ENCODE data around the gene DENND5A.
A peak's percentile ranks its signal among the peaks of the same experiment; 100 is the strongest.

Gene DENND5A

DNA sequence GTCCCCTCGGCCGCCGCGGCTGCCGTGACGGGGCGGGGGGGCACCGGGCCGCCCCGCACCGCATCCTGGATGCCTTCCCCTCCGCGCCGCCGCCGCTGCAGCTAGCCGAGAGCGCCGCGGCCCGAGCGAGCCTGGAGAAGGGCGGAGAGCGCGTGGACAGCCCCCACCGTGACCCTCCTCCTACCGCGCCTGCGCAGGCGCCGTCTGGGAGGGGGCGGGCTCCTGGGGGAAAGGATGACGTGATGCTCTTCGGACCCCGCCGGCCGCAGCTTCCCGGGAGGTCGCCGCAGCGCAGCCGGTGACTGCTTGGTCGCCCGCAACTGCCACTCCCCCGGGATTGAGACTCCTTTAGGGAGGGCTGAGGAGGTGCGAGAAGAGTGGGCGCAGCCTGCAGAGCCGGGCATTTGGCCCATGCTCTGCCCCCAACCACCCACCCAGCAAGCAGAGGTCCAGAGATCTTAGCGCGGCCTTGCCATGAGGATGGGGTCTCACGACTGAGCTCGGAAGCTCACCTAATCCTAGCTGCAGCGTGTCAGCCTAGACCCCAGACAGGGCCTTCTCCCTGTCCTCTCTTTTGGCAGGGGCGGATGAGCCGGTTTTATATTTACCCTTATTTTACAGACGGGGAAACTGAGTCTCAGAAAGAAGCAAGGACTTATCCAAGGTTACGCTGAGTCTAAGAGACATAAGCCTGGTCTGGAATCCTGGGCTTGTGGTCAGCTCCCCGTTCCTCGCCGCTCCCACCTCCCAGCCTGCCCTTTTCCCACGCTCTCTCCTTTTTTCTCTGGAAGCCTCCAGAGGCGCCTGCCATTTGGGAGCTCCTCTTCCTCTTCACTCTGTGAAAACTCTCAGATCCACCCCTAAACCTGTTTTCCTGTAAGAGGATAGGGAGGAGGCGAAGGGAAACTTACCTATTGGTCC lies at the start of gene DENND5A:
TSS of gene DENND5A (minus strand) at position 140 of the 921 bp plus-strand sequence. CDS start 281 bp downstream, outside the sequence.
- DNase-seq, result peak; percentile 79

DNA sequence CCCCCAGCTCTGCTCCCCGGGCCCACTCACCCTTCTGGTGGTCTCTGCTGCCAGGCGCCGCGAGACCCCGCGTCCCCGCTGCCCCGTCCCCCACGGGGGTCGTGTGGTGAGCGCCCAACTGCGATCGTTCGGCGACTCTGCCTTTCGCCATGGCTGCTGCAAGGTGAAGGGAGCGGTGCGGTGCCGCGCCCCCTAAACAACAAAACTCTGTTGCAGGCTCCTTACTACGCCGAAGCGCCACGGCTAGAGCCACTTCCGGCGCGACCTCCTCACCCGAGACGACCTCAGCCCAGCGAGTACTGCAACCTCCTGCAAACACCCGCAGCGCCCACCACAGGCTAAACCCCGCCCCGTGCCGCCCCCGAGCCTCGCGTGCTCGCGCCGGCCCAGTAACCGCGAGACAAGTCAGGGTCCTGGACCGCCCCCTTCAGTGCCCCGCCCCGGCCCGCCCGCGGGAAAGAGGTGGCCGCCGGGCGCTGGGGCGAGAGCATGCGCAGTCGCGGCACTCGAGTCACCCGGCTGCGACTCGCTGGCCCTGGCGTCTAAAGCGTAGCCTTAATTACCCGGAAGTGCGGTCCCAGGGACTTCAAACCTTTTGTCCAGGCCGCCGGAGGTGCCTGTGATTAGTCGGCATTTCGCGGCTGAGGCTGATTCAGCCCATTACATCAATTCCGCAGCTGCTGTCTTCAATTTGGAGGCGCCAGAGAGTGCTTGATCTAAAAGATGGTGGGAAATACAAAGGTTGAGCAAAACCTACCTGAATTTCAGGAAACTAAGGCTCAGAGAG lies 49.3 kb upstream of the DENND5A start, which contains the start of gene TMEM41B:
TSS of gene TMEM41B (minus strand) at position 303 of the 787 bp plus-strand sequence. CDS start at position 151, 152 bp downstream.
- peak; percentile 99 for DNase-seq

DNA sequence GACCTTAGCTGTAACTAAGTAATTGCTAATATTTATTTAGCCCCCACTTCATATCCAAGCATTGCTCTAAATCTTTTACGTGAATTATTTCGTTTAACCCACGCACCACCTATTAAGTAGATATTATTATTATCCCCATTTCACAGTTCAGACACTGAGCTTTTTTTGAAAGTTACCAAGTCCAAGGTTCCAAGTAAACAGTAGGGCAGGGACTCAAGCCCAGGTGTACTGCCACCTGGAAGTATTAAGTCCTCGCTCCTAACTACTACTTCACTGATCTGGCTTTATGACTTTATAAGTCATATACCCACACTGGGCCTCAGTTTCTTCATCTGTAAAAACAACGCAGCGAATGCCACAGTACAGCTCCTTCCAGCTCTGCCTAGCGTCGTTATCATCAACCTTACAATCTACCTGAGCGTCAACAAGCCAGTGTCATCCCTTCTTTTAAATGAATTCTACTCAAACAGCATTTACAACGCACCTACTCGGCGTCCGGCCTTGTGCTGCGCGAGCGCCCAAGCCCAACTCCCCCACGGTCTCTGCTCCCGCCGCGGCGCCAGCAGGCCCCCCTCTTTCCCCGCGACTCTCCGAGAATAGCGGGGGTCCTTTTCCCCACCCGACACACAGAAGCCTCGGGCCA lies 48.6 kb upstream of the DENND5A start:
- DNase-seq, result peak; percentile 36

DNA sequence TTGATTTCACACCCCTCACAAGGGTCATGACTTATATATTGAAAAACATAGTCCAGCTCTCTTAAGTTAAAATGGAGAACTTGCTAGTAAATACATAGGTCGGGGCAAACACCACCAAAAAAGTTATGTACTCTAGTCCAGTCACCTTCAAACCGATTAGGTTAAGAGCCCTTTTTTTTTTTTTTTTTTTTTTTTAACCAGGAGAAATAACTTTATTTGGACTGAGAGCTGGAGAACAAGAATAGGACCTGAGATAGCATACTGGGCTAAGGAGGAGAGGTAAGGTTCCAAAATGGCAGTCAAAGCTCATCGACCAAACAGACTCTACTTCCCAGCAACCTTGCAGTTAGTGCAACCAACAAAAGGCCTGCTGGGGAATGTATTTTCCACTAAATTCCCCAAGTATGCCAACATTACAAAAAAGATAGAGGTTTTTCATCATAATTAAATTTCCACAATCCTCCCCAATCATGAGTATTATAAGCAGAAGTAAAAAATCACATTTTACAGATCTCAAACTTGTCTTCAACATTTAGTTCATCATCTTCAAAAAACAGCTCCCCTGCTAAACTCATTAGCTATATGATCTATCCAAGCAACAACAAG lies 45.4 kb upstream of the DENND5A start:
- no peak for DNase-seq

DNA sequence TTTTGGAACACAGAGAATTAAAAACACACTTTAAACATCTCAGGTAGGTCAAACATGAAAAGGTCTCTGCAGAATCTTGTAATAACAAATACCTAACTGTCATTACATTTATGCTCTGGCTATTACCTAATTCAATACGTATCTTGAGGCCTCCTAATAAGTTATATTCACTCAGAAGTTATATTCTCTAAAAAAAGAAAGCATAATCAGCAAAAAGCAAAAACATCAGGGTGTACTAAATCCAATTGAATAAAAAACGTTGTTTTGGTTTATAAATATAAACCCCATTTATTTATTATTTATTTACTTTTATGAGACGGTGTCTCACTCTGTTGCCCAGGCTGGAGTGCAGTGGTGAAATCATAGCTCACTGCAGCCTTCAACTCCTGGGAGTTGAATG lies 39.0 kb upstream of the DENND5A start:
- DNase-seq, result no peak

DNA sequence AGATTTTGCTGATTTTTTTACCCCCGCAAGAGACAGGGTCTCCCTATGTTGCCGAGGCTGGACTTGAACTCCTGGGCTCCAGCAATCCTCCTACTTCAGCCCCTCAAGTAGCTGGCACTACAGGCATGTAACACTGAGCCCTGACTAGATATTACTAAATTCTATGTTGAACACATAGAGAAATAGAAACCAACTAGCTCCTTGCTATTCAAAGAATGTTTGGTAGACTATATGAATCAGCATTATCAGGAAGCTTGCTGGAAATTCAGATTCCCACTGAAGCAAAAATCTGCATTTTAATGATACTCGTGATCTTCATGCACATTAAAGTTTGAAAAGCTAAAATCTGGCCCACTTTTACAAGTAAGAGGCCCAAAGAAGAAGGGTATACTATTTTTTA lies 37.3 kb upstream of the DENND5A start:
- DNase-seq, result no peak

DNA sequence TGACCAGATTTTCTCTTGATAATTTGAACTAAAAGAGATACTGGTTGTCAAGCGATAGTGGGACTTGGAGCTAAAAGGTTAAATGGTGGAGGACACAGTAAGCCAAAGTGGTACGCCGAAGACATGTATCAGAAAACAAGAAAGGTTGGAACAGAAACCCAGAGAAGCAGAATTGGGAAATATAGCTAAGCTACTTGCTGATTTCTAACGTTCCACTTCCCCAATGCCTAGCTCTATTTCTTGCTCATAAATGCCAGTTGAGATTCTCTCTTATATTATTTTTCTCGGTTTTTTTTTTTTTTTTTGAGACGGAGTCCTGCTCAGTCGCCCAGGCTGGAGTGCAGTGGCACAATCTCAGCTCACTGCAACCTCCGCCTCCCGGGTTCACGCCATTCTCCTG lies 36.6 kb upstream of the DENND5A start:
- no peak for DNase-seq

DNA sequence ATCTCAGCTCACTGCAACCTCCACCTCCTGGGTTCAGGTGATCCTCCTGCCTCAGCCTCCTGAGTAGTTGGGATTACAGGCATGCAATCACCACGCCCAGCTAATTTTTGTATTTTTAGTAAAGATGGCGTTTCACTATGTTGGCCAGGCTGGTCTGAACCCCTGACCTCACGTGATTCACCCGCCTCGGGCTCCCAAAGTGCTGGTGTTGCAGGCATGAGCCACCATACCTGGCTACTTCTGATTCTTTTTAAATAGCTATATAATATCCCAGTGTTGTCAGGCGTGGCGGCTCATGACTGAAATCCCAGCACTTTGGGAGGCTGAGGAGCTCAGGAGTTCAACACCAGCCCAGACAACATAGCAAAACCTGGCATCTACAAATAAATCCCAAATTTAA lies 28.5 kb upstream of the DENND5A start:
- DNase-seq, result no peak

DNA sequence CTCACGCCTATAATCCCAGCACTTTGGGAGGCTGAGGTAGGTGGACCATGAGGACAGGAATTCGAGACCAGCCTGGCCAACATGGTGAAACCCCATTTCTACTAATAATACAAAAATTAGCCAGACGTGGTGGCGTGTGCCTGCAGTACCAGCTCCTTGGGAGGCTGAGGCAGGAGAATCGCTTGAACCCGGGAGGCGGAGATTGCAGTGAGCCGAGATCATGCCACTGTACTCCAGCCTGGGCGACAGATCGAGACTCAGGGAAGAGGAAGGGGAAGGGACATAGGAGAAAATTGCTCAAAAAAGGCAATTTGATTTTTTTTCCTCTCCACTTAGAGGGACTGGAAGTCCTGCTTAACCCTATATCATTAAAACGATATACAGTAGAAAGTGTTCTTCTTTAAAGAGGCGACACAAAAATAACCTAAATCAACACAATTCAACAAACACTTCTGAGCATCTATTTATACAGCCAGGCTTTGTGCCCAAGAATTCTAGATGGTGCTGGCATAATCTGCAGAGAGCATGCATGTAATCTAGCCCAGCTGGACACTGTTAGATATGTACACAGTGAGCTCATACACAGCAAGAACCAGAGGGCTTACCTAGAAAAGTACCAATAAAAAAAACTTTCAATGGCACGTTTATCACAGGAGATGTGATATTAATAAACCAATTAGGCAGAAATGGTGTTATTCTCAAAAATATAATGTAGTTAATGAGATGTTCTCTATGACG lies 20.9 kb upstream of the DENND5A start:
- no peak for DNase-seq

DNA sequence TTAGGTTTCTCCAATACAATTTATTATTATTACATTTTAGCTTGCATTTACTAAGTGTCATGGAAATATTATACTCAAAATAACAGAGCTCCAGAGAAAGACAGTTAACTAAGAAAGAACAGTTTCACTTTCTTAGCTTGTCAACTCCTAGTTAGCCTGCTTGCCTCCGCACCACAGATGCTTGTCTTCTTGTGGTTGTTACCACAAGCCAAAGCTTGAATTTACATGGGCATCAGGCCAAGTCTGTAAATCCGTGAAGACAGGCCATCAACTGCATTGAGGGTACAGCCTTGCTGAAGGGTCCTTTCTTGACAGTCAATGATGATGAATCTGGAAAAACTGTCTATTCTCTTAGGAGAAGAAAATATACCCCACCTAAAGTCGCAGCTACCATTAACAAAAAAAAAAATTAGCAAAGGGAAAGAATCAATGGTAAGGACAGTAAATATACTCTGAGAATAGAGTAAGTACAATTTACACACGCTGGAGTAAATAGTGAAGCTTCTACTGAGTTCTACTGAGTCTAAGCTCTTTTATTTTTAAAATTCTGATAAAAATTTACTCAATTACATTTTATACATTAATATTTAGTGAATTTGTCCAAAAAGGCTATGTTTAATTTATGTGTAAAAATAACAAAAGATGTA lies 15.6 kb upstream of the DENND5A start:
- peak; percentile 69 for DNase-seq

DNA sequence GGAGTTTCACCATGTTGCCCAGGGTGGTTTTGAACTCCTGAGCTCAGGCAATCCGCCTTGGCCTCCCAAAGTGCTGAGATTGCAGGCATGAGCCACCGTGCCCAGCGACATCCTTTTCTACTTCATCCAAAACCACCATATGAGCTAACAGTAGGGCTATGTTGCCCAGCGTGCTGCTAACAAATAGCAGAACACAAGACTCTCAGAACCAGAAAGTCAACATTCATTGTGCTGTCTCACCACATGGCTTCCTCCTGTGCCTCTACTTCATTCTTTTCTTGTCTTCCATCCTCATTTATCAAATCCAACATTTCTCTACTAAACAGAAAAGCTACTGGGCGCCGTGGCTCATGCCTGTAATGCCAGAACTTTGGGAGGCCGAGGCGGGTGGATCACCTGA lies 12.0 kb upstream of the DENND5A start:
- no peak for DNase-seq

DNA sequence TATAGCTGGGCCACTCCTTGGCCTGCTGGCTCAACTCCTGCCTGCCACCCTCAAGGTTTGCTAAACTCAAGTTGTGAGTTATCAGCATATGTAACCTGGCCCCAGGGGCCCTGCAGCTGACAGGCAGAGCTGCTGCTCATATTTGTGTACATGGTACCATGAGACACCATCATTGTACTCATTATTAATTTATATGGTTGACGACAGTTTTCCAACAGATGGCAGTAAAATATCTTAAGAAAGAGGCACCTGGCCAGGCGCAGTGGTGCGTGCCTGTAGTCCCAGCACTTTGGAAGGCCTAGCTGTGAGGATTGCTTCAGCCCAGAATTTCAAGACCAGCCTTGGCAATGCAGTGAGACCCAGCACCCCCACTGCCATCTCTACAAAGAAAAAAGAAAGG lies 11.4 kb upstream of the DENND5A start:
- no peak for DNase-seq

DNA sequence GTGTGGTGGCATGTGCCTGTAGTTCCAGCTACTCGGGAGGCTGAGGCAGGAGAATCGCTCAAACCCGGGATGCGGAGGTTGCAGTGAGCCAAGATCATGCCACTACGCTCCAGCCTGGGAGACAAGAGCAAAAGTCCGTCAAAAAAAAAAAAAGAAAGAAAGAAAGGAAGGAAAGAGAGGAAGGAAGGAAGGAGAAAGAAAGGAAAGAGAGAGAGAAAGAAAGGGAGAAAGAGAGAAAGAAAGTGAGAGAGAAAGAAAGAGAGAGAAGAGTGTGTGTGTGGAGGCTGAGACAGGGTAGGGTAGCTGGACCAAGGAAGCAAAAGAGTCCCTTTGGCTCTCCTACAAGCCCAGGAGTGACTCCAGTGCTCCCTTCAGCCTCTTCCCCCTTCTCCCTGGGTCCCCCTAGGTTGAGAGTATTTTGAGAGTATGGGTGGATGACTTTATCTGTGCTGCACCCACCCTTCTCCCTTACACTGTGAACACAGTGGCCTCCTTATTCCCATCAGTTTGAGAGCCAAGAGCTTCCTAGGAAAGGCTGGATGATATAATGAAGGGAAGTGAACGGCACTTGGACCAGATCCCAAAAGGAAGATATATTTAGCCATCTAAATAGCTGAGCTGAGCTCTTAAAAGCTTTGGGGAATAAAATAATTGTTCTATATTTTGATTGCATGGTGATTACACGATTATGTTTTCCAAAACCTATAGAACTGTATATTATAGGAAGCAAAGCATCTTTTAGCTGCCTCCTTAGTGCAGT lies 9.5 kb upstream of the DENND5A start:
- peak; percentile 24 for DNase-seq

DNA sequence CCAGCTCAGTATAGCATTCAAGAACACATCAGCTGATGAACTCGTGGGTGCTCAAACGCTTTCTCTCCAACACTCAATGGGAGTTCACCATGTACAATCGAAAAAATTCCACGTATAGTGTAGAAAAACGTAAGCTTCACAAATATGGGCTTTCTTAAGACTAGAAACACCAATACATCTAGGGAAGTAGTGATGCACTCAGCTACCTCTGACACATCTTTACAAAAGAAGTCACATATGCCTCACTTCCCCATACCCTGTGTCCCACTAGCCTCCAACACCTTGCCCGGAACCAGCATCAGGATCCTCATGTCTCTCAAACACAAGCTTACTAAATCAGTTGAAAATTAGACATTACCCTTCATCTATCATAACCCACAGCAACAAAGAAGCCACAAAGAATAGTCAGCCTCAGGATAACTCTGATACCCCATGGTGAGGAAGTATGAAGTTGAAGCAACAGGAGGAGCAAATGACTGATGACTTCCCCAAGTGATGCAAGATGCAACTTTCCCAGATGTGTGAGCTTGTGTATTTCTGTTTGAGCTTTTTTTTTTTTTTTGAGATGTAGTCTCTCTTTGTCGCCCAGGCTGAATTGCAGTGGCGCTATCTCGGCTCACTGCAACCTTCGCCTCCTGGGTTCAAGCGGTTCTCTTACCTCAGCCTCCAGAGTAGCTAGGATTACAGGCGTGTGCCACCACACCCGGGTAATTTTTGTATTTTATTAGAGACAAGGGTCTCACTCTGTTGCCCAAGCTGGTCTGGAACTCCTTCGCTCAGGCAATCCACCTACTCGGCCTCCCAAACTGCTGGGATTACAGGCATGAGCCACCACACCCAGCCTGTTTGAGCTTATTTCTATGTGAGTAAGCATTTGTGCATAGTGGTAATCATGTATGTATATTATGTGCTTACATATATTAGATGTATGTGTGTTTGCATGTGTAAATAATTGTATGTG lies 8.5 kb upstream of the DENND5A start:
- DNase-seq, result no peak

DNA sequence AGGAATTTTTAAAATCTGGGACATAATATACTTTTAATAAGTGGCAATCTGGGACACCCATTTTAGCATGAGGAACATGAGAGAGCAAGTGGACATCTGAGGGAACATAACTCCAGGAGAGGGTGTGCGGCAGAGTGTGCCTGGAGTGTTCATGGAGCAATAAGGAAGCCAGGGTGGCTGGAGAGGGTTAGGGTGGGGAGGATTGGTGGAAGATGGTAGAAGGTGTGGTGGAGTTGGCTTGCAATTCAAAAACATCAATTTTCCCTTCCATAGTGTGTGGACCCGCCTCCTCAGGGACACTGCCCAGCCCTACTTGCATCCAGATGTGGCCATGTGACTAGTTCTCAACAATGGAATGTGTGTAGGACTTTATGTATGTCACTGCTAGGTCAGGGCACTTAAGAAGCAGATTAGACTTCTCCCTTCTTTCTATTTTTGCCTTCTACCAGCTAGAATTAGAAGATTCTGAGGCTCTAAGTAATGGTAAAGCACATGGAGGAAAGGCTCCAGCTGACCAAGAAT lies 4.4 kb upstream of the DENND5A start:
- no peak for DNase-seq

DNA sequence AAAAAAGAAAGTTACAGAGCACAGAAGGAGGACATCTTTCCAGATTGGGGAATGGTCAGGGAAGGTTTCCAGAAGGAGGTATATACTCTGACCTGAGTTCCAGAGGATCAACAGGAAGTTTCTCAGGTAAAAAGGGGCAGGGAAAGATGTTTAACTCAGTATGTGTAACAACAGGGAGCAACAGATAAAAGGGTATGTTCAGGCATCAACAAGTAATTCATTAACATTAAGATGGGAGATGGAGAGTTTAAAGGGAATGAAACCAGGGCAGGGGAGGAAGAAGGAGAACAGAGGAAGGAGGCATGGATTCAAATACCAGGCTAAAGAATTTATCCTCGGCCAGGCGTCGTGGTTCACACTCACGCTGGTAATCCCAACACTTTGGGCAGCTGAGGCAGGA lies 2.5 kb upstream of the DENND5A start:
- DNase-seq, result no peak

DNA sequence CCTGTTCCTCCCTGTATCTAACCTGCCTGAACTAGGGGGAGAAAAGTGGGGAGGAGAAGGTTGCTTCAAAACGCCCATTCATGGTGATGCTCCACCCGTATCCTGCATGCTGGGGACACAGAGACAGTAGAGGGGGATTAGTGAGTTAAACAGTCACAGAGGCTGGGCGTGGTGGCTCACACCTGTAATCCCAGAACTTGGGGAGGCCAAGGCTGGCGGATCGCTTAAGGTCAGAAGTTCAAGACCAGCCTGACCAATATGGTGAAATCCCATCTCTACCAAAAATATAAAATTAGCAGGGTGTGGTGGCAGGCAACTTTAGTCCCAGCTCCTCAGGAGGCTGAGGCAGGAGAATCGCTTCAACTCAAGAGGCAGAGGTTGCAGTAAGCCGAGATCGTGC lies 1.8 kb upstream of the DENND5A start:
- no peak for DNase-seq

DNA sequence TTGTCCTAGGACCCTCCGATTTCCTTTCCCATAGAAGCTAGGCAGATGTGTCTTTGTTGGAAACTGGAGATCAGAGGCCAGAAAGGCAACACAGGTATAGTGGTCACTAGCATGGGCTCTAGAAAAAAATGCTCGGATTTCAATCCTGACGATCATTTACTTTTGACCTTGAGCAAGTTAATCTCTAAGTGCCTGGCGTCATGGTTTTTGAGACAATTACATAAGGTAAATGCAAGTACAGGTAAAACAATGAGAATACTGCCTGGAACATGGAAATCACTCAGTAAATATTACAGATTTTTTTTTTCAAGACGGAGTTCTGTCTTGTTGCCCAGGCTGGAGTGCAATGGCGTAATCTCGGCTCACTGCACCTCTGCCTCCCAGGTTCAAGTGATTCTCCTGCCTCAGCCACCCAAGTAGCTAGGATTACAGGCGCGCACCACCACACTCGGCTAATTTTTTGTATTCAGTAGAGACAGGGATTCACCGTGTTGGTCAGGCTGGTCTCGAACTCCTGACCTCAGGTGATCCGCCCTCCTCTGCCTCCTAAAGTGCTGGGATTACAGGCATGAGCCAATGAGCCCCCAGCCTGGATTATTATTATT lies 1.1 kb upstream of the DENND5A start:
- no peak for DNase-seq

Data from NCI-H1105 treated with DMSO at 0.1 percent for 48 hours (cell line).